GM23248 (cell line): ENCODE measurements around the gene CCDC34. TPM values are rescaled to one million over a fixed set of nuclear protein-coding genes. Genes with fewer than 3 reads are reported as not detected.

Experiments used
- DNase-seq: peaks from one replicate; pipeline ENCODE4 v3.0.0-alpha.2; 2015
- H2AFZ ChIP-seq: fragments of 200-600 bp; sonication (generic); 2 replicates; pipeline ENCODE4 v1.6.1; 2016; ENCODE audit warnings: antibody characterized with exemption
- H3F3A ChIP-seq: fragments of 200-600 bp; sonication (generic); 2 replicates; pipeline ENCODE4 v1.6.1; 2016; ENCODE audit warnings: mild to moderate bottlenecking, antibody characterized with exemption, mixed run types; ENCODE audit not compliant: insufficient read depth
- H3K27ac ChIP-seq: fragments of 200-600 bp; sonication (generic); 2 replicates; pipeline ENCODE4 v1.5.1; 2016; ENCODE audit warnings: mild to moderate bottlenecking
- H3K27me3 ChIP-seq: fragments of 200-600 bp; sonication (generic); replicated peaks from 2 replicates; pipeline ENCODE4 v1.6.1; 2016; ENCODE audit warnings: mild to moderate bottlenecking; ENCODE audit not compliant: insufficient read depth
- H3K36me3 ChIP-seq: fragments of 200-600 bp; sonication (generic); 2 replicates; pipeline ENCODE4 v1.6.1; 2016; ENCODE audit warnings: low read depth, mild to moderate bottlenecking
- H3K4me1 ChIP-seq: fragments of 200-600 bp; sonication (generic); 2 replicates; pipeline ENCODE4 v1.6.1; 2016; ENCODE audit warnings: mild to moderate bottlenecking; ENCODE audit not compliant: insufficient read depth
- H3K4me2 ChIP-seq: fragments of 200-600 bp; sonication (generic); one replicate; pipeline ENCODE4 v1.6.1; 2016; ENCODE audit warnings: mild to moderate bottlenecking; ENCODE audit not compliant: unreplicated experiment
- H3K4me3 ChIP-seq: fragments of 200-600 bp; sonication (generic); 2 replicates; pipeline ENCODE4 v1.5.1; 2016; ENCODE audit warnings: mild to moderate bottlenecking
- H3K79me2 ChIP-seq: fragments of 200-600 bp; sonication (generic); 2 replicates; pipeline ENCODE4 v1.6.1; 2016; ENCODE audit warnings: mild to moderate bottlenecking; ENCODE audit not compliant: insufficient read depth
- H3K9ac ChIP-seq: fragments of 200-600 bp; sonication (generic); 2 replicates; pipeline ENCODE4 v1.6.1; 2016; ENCODE audit warnings: mild to moderate bottlenecking
- H3K9me2 ChIP-seq: fragments of 200-600 bp; sonication (generic); 2 replicates; pipeline ENCODE4 v1.6.1; 2016; ENCODE audit warnings: mixed run types, mild to moderate bottlenecking, moderate library complexity; ENCODE audit not compliant: insufficient read depth
- H3K9me3 ChIP-seq: fragments of 200-600 bp; sonication (generic); one replicate; pipeline ENCODE4 v1.6.1; 2017; ENCODE audit warnings: low read depth
- H4K20me1 ChIP-seq: fragments of 200-600 bp; sonication (generic); 2 replicates; pipeline ENCODE4 v1.6.0; 2016; ENCODE audit not compliant: insufficient read depth
- EZH2 ChIP-seq: fragments of 200-600 bp; sonication (generic); IDR thresholded peaks from 2 replicates; pipeline ENCODE4 v1.6.1; 2018; ENCODE audit warnings: antibody characterized with exemption, mild to moderate bottlenecking; ENCODE audit not compliant: insufficient read depth, poor library complexity, severe bottlenecking
- EZH2phosphoT487 ChIP-seq: fragments of 200-600 bp; sonication (generic); IDR thresholded peaks from 2 replicates; pipeline ENCODE4 v1.6.1; 2018; ENCODE audit warnings: antibody characterized with exemption, moderate library complexity, mild to moderate bottlenecking, low read depth; ENCODE audit not compliant: insufficient read depth
- WGBS, 2 experiments: methylation state at CpG; one replicate each; pipeline ENCODE4 v1.1.6; 2015 to 2017; ENCODE audit warnings: low lambda C conversion rate in 2 of 2, low coverage in 1 of 2; ENCODE audit errors: missing lambda C conversion rate in 2 of 2; 5-methylcytosine and 5-hydroxymethylcytosine counted together
- in situ Hi-C: fragments of 300-500 bp; cut with MboI; formaldehyde crosslinking; loops from 2 replicates; pipeline ENCODE4 v1.15.0; 2020
- polyA plus RNA-seq: library from polyadenylated mRNA; unstranded; fragments of >200 nt; fragmentation: Nextera tagmentation; extraction: Ambion mirVana; gene quantifications from 2 replicates; pipeline ENCODE4 v1.2.1, GENCODE V29; 2016
- total RNA-seq: library from RNA; depleted of rRNA; stranded (reverse); fragments of >200 nt; shearing (Covaris generic); gene quantifications from 2 replicates; pipeline ENCODE4 v1.2.3, GENCODE V29; 2014

CCDC34 gene
- total and polyA plus RNA-seq, 2 experiments from 2014 or later, result 5.7 to 7.8 TPM

DNA sequence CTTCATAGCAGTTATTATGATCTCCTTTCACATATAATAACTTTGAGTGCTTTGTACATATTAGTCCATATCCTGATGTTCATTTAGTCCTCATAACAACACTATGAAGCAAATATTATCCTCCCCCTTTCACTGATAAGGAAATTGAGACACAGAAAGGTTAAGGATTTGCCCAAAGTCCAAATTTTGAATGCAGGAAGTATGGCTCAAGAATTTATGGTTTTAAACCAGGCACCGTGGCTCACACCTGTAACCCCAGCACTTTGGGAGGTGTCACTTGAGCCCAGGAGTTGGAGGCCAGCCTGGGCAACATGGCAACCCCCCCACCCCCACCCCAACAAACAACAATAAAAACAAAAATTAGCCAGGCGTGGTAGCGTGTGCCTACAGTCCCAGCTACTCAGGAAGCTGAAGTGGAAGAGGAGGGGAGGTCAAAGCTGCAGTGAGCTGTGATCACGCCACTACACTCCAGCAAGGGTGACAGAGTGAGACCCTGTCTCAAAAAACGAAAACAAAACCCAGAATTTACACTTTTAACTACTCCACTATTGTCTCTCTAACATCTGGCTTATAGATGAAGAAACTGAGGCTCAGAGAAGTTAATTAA, 8.6 kb downstream of the CCDC34 start:
- no peak overlapping the region for H3K4me3 ChIP-seq
- TF ChIP-seq EZH2phosphoT487, result no peak
- no peak for TF ChIP-seq EZH2

DNA sequence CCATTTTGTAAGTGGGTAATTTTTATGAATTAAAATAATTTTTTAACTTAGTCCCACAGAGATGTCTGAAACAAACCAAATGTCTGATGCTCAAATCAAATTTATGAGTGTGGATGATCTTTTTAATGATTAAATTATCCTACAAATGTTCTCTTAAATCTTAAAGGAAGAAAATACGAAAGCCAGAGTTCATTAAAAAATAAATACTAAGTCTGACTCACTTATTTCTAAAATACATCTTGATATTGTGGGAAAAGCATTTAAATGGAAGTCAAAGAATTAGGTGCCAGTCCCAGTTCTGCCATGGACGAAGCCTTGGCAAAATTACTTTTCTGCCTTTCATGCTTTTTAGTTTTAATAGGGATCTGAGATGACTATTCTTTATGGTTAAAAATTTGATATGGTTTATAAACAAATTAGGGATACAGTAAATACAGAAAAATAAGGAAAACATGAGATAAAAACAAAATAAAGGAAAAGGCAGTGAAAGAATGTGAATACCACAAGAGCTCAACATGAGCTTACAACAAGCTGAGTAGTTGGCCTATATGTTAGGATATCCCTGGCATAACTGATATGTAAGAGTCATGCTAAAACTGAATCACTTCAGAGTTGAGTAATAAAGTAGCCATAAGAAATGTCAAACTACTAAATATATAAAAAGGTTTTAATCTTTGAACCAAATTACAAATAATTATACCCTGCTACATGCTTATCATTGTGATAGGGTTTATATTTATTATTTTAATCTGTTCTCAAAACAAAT, 9.2 kb downstream of the CCDC34 start:
- Histone ChIP-seq H3F3A (peaks cover 8% of the 10 kb centered on the region; the same call in 1 of the 2 replicates), H3K9ac (no peak overlapping the region), H3K79me2 (no peaks in the 10 kb centered on the region), H3K9me2 (no peaks in the 10 kb centered on the region), H3K4me2 (peak overlapping the region; percentile 1), H3K9me3 (no peaks in the 10 kb centered on the region), H3K4me1 (peaks cover 21% of the 10 kb centered on the region), H3K4me3 (no peak overlapping the region), H3K36me3 (no peaks in the 10 kb centered on the region), H3K27ac (peak overlapping the region; percentile 36), H2AFZ (no peak overlapping the region), H3K27me3 (no peaks in the 10 kb centered on the region), H4K20me1 (no peaks in the 10 kb centered on the region)
- in situ Hi-C loops, result no loop called here
- 98% methylated on average over 2 of the region's 2 CpGs for WGBS, 2 experiments
- TF ChIP-seq EZH2, result no peak
- no peak for TF ChIP-seq EZH2phosphoT487
- DNase-seq, result peak; percentile 83

More for the DNA sequence above, 8.6 kb downstream of the CCDC34 start:
- no peak overlapping the region for H2AFZ ChIP-seq
- DNase-seq, result no peak
- peaks cover 21% of the 10 kb centered on the region for H3K4me1 ChIP-seq
- H3K9me3 ChIP-seq, result no peaks in the 10 kb centered on the region
- in situ Hi-C loops, result no loop called here
- H4K20me1 ChIP-seq, result no peaks in the 10 kb centered on the region
- H3K27ac ChIP-seq, result peak overlapping the region; percentile 36; the same call in 1 of the 2 replicates
- no peak overlapping the region for H3K4me2 ChIP-seq
- H3K27me3 ChIP-seq, result no peaks in the 10 kb centered on the region
- H3F3A ChIP-seq, result peaks cover 8% of the 10 kb centered on the region; the same call in 1 of the 2 replicates
- H3K36me3 ChIP-seq, result no peaks in the 10 kb centered on the region
- H3K9ac ChIP-seq, result no peak overlapping the region
- H3K79me2 ChIP-seq, result no peaks in the 10 kb centered on the region
- whole genome bisulfite sequencing, 2 experiments, result 90 to 94% methylated on average over 5 of the region's 5 CpGs
- no peaks in the 10 kb centered on the region for H3K9me2 ChIP-seq

DNA sequence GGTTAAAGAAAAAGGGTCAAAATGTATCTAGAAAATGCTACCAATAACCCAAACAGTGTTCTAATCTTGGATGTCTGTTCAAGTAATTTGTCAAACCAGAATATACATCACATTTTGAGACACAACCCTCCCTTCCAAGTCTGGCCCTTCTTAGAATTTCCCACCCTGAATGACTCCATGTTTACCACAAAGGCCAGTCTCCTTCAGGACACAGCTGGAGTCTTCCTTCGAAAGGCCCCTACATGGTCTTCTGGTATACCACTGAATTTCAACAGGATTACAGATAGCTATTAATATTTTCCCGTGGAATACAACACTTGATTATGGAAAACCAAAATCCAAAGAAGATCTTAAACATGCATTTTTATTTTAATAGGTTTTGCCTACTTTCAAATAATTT, 10.2 kb downstream of the CCDC34 start:
- Histone ChIP-seq H3K9ac (no peak overlapping the region), H3K4me3 (no peak overlapping the region), H3K9me3 (no peaks in the 10 kb centered on the region), H2AFZ (no peak overlapping the region), H3K36me3 (no peaks in the 10 kb centered on the region), H3F3A (peaks cover 8% of the 10 kb centered on the region; the same call in 1 of the 2 replicates), H4K20me1 (no peaks in the 10 kb centered on the region), H3K27ac (no peak overlapping the region), H3K4me1 (peaks cover 21% of the 10 kb centered on the region), H3K9me2 (no peaks in the 10 kb centered on the region), H3K79me2 (no peaks in the 10 kb centered on the region), H3K4me2 (no peak overlapping the region), H3K27me3 (no peaks in the 10 kb centered on the region)
- TF ChIP-seq EZH2, result no peak
- TF ChIP-seq EZH2phosphoT487, result no peak
- in situ Hi-C loops, result no loop called here
- no peak for DNase-seq
- 95 to 99% methylated on average over 2 of the region's 2 CpGs for WGBS, 2 experiments

DNA sequence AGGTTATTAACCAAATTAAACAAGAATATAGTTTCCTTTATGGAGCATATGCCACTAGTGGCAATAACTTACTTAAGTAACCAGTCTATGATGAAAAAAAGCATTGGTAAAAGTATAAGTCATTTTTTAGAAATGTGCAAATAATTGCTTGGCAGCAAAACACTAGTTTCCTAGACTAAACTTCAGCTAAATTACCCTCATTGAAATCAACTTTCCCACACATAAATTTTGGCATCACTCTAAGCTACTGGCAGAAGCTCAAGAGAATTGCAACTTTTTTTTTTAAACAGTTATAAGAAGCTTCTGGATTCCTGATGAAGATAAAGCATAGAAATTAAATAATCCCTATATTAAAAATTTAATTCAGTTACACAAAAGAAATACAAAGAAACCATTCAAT, 12.5 kb downstream of the CCDC34 start:
- no peaks in the 10 kb centered on the region for H4K20me1 ChIP-seq
- H3K27me3 ChIP-seq, result no peaks in the 10 kb centered on the region
- peaks cover 21% of the 10 kb centered on the region for H3K4me1 ChIP-seq
- H3K79me2 ChIP-seq, result no peaks in the 10 kb centered on the region
- no peak overlapping the region for H3K4me3 ChIP-seq
- no peaks in the 10 kb centered on the region for H3K36me3 ChIP-seq
- DNase-seq, result peak; percentile 47
- H3F3A ChIP-seq, result peaks cover 8% of the 10 kb centered on the region; the same call in 1 of the 2 replicates
- no peak overlapping the region for H2AFZ ChIP-seq
- TF ChIP-seq EZH2, result no peak
- no peak for TF ChIP-seq EZH2phosphoT487
- no peak overlapping the region for H3K9ac ChIP-seq
- no peaks in the 10 kb centered on the region for H3K9me2 ChIP-seq
- H3K4me2 ChIP-seq, result no peak overlapping the region
- no peaks in the 10 kb centered on the region for H3K9me3 ChIP-seq
- in situ Hi-C loops, result no loop called here
- no peak overlapping the region for H3K27ac ChIP-seq
